HG02763 (cell line): ENCODE results near the gene BCL3.
"Not testable (repeated sequence)": the region's sequence is repeated elsewhere in the genome, so short reads cannot be mapped to it uniquely, and the experiment has no call there.

Source experiments
- ATAC-seq: cut with Tn5 transposase; IDR thresholded peaks from one replicate; pipeline ENCODE4 v1.9.1; 2021; ENCODE audit warnings: mild to moderate bottlenecking, moderate library complexity; ENCODE audit not compliant: unreplicated experiment

BCL3 gene

GRCh38 chr19:44748426-44749254, at the start of gene BCL3:
TSS of gene BCL3 (plus strand) at chr19:44748708. CDS start at chr19:44748791, 83 bp downstream.
- peak; percentile 31 for ATAC-seq

DNA sequence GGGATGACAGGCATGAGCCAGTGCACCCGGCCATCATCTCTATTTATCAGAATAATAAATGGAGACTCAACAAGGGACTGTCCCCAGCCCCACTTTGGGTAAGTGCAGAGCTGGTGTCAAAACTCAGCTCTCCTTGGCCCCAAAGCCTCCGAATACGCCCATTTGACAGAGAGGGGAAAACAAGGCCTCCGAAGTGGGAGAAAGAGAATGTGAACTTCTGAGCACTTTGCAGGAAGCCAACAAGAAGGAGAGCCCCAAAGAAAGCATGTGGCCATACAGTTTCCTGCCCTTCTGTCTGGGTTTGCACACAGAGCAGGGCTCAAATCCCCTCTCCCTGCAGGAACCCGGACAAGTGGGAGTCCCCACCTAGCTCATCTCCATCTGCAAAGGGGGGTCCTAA, 48.0 kb upstream of the BCL3 start:
- ATAC-seq, result no peak

DNA sequence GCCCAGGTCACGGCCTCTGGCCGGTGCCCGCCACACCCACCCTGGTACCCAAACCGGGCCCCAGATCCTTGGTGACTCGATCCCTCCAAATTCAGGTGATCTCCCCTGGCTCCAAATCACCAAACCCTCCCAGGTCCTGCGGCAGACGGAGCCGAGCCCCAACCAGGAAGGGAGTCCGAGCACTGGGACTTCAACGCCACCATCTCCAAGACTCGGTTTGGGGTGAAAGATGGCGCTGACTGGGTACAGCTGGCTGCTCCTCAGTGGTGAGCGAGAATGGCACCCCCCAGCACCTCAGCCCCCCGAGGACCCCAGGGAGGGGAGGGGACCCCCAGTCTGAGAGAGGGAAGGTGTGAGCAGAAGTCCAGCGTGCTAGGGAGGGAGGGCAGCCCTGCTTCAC, 47.3 kb upstream of the BCL3 start:
- ATAC-seq, result no peak

GRCh38 chr19:44702551-44703176, 45.8 kb upstream of the BCL3 start:
- ATAC-seq, result no peak

- ATAC-seq, result no peak
Measured at GRCh38 chr19:44703336-44704078, 45.0 kb upstream of the BCL3 start.

GRCh38 chr19:44704982-44705381, 43.5 kb upstream of the BCL3 start:
- no peak for ATAC-seq

DNA sequence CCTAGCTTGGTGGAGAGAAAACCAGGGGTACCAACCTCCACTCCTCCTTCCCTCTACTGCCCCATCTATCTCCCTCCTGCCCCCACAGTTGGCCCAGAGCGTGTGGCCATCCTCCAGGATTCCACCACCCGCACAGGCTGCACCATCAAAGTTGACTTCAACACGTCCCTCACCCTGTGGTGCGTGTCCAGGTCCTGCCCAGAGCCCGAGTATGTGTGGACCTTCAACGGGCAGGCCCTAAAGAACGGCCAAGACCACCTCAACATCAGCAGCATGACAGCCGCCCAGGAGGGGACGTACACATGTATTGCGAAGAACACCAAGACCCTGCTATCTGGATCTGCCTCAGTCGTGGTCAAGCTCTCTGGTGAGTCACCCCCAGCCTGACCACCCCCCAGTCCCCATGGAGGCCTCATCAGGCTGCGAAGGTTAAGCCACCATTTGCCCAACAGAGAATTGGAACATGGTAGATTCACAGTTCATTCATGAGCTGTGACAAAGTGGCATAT, 43.0 kb upstream of the BCL3 start:
- no peak for ATAC-seq

DNA sequence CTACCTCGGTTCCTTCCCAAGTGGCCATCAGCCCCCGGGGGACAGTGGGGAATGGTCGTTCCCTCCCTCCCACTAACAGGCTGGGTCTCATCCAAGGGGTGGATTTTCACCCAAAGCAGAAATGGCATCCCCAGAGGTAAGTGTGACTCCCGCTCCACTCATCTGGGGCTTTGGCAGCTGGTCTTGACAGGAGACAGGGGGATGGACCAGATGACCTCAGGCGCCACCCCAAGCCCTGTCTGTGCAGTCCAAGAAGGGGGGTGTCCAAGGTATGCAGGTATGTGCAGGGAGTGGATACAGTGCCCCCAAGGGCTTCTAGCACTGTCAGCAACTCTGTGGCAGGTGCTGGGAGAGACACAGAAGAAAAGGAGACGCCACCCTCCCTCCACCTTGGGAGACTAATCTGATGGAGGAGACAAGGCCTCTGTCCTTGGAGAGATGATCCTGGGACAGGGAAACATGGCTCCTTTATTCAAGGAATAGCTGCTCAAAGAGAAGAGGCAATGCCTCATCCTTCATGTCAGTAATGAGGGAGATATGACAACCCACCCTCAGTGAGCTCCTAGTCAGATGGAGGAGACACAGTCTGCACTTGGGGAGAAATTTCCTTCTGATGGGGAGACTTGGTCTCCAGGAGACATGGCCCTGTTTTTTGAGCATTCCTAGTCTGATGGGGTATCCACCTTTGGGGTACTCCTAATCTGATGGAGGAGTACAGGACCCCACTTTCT, 41.8 kb upstream of the BCL3 start:
- no peak for ATAC-seq

GRCh38 chr19:44707794-44708193, 40.7 kb upstream of the BCL3 start:
- ATAC-seq, result no peak

DNA sequence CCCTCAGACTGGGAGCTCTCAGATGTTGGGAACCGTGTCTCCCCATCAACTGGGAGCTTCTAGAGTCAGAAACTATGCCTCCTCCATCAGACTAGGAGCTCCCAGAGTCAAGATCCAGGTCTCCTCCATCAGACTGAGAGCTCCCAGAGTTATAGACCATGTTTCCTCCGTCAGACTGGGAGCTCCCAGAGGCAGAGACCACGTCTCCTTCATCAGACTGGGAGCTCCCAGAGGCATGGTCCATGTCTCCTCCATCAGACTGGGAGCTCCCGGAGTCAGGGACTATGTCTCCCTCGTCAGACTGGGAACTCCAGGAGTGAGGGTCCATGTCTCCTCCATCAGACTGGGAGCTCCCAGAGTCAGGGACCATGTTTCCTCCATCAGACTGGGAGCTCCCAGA, 39.6 kb upstream of the BCL3 start:
- ATAC-seq, result no peak

GRCh38 chr19:44709434-44710266, 38.9 kb upstream of the BCL3 start:
- ATAC-seq, result not testable (repeated sequence)

DNA sequence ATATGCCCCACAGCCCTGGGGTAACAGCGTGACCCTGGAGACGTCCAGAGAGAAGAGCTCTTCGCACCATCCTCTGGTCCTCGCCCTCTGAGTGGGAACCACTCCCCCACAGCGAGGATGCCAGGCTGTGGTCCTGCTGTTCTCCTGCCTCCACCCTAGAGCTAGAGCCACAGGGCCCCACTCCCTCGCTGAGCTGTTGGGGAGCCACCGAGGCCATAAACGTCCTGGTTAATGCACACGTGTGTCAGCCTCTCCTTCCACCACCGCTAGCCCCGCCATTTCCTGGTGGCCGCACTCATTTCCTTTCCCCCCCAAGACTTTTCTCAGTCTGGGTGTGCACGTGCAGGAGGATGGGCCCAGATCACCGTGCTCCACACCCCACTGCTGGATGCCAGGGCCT, 38.0 kb upstream of the BCL3 start:
- no peak for ATAC-seq

- no peak for ATAC-seq
Measured at GRCh38 chr19:44712864-44713515, 35.5 kb upstream of the BCL3 start.

DNA sequence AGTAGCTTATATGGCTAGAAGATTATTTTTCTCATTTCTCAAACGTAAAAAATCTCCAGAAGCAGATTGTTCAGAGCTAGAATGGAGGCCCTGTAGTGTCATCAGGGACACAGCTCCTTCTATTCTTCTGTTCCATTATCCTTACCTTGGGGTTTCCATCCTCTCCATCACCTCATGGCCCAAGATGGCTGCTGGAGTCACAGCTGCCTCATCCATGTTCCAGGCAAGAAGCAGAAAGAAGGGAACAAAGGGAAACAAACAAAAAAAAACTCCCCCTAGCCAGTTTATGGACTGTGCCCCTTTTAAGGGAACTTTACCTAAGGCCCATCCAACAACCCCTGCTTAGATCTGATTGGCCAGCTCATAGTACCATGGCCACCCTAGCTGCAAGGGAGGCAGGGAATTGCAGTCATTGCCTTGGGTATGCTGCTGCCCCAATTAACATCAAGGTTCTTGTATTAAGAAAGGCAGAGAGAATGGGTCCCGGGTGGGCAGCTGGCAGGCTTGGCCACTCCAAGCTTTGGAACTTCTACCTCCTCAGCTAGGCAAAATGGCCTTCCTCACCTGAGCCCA, 33.8 kb upstream of the BCL3 start:
- ATAC-seq, result no peak

- no peak for ATAC-seq
Measured at GRCh38 chr19:44717603-44718002, 30.9 kb upstream of the BCL3 start.

- ATAC-seq, result no peak
Measured at GRCh38 chr19:44718441-44719261, 29.9 kb upstream of the BCL3 start.

DNA sequence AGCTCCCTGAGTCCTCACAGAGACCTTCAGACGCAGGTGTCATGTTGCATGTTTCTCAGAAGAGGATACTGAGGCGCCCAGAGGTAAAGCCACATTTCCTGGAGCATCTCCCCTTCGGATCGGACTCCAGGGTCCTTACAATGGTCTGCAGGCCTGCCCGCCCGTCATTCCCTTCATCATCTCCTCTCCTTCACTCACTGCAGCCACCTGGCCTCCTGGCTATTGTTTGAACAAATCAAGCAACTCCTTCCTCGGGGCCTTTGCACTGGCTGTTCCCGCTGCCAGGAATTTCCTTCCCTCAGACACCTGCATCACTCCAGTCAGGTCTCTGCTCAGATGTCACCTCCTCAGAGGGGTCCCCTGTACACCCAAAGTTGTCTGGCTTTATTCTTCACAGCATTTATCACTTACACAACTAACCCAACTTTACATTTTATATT, 29.2 kb upstream of the BCL3 start:
- ATAC-seq, result no peak

- not testable (repeated sequence) for ATAC-seq
Measured at GRCh38 chr19:44720396-44720795, 28.1 kb upstream of the BCL3 start.
